ENCODE measurements around the gene UGP2.
"Not testable (repeated sequence)": the region's sequence is repeated elsewhere in the genome, so short reads cannot be mapped to it uniquely, and the experiment has no call there.

Gene UGP2

GRCh38 chr2:63841254-63842022, at the start of gene UGP2:
Gene UGP2, plus strand, starts transcription at chr2:63841896. Its CDS starts 290 bp downstream, at chr2:63842186.
- peak; percentile 85 for FAIRE-seq

GRCh38 chr2:63792530-63792929, 49.2 kb upstream of the UGP2 start:
- FAIRE-seq = no peak

DNA sequence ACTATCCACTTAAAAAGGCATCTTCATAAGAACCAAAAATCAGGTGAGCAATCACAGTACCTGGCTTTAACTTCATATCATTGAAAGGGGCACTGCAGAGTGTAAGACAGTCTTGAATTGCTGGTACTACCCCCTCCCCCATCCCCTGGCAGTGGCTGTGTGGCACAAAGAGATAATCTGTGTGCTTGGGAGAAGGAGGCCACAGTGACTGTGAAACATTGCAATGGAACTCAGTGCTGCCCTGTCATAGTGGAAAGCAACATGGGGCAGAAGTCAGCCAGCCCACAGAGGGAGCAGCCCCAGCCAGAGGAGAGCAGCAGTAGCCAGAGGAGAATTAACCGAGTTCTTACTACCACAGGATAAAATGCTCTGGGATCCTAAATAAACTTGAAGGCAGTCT, 45.3 kb upstream of the UGP2 start:
- no peak for FAIRE-seq

GRCh38 chr2:63796796-63797195, 44.9 kb upstream of the UGP2 start:
- FAIRE-seq = no peak

GRCh38 chr2:63801455-63801854, 40.2 kb upstream of the UGP2 start:
- no peak for FAIRE-seq

GRCh38 chr2:63805412-63805811, 36.3 kb upstream of the UGP2 start:
- FAIRE-seq = no peak

DNA sequence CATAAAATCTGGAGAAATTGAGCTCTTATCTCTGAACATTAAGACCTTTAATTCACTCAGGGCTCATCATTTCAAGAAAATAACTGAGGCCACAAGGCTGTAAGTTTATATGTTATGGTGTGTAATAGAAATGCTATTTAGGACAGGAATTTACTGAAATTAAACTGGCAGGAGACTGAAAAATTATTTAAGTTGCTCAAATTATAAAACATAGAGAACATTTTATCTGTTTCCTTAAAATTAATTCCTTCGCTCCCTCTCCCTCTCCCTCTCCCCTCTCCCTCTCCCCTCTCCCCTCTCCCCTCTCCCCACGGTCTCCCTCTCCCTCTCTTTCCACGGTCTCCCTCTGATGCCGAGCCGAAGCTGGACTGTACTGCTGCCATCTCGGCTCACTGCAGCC, 33.7 kb upstream of the UGP2 start:
- not testable (repeated sequence) for FAIRE-seq

GRCh38 chr2:63808911-63809310, 32.8 kb upstream of the UGP2 start:
- not testable (repeated sequence) for FAIRE-seq

GRCh38 chr2:63811063-63811462, 30.6 kb upstream of the UGP2 start:
- FAIRE-seq = no peak

GRCh38 chr2:63811870-63812269, 29.8 kb upstream of the UGP2 start:
- FAIRE-seq = not testable (repeated sequence)

DNA sequence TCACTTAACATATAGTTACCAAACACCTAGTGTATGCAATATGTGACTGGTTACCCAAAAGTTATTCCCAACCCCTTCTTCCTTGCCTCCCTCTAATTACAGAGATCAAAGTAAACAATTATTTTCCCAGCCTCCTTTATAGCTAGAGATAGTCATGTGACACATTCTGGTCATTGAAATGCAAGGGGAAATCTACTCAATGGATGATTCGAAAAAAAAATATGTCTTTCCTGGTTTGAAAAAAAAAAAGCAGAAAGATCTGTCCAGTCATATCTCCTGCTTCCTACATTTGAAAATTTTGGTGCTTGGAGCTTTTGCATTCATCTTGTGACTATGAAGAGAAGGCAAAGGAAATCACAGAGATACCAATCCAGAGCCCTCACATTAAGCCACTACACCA, 27.6 kb upstream of the UGP2 start:
- FAIRE-seq = no peak

- no peak for FAIRE-seq
These were observed 24.3 kb upstream of the UGP2 start for GRCh38 chr2:63817382-63817781.

- FAIRE-seq = no peak
These were observed 23.4 kb upstream of the UGP2 start for GRCh38 chr2:63818271-63818670.

DNA sequence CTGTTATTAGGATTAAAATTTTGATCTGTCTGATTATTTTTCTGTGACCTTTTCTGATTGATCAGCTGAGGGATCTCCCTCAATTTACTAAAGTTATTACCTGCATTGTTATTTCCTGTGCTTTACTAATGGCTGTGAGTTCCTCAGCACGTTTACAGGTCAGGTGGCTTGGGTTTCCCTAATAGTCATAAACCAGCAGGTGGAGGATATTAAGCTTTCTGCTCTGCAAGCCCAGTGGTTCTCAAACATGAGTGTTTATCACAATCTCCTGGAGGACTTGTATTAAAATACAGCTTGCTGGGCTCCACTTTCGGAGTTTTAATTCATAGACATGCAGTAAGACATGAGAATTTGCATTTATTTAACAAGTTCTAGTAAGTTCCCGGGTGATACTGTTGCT, 22.4 kb upstream of the UGP2 start:
- no peak for FAIRE-seq

- FAIRE-seq = no peak
These were observed 21.7 kb upstream of the UGP2 start for GRCh38 chr2:63819765-63820717.

- FAIRE-seq = no peak
These were observed 20.7 kb upstream of the UGP2 start for GRCh38 chr2:63820969-63821368.

DNA sequence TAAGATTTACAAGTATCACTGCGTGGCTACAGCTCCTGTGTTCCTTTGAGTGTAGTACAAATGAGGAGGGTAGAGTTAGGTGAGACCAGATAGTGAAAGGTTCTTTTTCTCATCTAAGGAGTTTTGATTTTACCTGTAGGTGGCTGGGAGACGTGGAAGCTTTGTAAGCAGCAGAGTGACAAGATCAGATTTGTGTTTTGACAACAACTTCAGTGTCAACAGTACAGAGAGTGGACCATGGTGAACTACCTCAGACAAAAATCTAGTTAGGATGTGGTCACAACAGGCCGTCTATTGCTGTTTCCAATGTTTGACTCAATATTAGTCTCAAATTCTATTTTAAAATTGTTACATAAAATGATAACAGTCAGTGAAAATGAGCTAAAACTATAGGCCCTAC, 20.3 kb upstream of the UGP2 start:
- FAIRE-seq = no peak

DNA sequence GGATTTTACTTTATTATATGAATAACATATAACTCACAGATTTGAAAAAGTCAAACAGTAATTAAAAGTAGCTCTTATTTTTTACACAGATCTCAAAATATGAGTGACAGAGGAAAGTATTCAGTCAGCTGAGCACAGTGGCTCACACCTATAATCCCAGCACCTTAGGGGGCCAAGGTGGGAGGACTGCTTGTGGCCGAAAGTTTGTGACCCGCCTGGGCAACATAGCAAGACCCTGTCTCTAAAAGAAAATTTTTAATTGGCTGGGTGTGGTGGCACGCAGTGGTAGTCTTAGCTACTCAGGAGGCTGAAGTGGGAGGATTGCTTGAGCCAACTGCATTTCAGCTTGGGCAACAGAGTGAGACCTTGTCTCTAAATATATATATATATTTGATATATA, 19.2 kb upstream of the UGP2 start:
- no peak for FAIRE-seq

- FAIRE-seq = no peak
These were observed 13.9 kb upstream of the UGP2 start for GRCh38 chr2:63827749-63828148.

DNA sequence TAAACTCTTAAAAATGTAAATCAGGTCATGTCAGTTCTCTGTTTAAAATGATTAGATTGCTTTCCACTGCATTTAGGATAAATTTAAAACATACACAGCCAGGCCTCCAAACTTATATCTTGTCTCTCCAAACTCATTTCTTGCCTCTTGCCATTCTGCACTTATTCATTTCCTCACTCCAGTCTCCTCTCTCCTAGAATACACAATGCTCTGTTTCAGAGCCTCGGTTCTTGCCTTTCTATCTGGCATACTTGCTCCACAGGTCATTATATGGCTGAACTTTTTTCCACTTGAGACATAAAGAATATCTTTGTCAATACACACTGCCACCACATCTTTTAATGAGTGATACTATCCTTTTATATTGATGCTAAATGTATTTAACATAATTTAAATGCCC, 10.5 kb upstream of the UGP2 start:
- FAIRE-seq = no peak

- no peak for FAIRE-seq
These were observed 7.3 kb upstream of the UGP2 start for GRCh38 chr2:63834401-63834800.

GRCh38 chr2:63837036-63837594, 4.6 kb upstream of the UGP2 start:
- no peak for FAIRE-seq

DNA sequence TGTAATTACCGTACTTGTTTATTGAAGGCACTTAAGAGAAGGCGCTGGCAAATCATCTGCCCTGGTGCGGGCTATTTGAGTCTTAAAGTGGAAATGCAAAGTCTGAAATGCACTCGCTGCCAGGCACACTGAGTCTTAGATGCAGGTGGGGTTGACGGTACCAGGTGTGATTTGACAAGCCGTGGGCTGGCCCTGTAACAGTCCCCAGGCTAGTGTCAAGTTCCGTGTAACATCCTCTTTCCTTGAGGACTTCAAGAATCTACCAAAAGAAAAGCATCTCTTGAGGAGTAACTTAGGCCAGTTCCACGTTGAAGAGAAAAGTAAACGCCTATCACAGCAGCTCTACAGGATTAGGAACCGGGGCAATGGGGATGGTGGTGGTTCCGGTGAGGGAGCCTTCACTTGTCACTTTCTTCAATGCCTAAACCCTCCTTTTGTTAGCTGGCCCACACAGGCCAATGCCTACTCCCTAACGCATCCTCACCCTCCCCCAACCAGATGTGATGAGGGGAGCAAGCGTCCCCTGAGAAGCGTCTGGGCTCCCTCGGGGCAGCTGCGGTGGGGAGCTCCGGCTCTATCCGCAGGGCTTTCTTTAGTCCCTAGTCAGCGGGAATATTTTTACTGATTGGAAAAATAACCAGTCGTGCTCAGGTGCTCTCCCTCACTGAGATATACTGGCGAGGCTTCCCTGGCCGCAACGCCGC, 1.5 kb upstream of the UGP2 start:
- FAIRE-seq = no peak
